ENCODE measurements around the gene SNAPC3.
A peak's percentile ranks its signal among the peaks of the same experiment; 100 is the strongest.
"Not testable (repeated sequence)": the region's sequence is repeated elsewhere in the genome, so short reads cannot be mapped to it uniquely, and the experiment has no call there.

Gene SNAPC3

GRCh38 chr9:15423231-15423985 lies 732 bp downstream of the SNAPC3 start:
- DNase-seq, result peak in 1 of 5 donors; percentile 30

DNA sequence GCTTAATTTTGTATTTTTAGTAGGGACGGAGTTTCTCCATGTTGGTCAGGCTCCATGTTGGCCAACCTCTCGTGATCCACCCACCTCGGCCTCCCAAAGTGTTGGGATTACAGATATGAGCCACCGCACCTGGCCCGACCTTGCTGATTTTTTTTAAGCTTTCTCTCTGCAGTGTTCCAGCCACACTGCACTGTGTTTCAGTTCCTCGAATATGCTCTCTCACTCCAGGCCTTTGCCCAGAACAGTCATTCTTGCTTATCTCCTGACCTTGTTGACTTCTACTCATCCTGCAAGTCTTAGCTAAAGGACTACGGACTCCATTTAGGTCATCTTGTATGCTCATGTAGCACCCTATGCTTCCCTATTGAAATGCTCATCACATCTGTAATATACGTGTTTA lies 3.3 kb downstream of the SNAPC3 start:
- DNase-seq, result no peak

- not testable (repeated sequence) for DNase-seq
Observed at GRCh38 chr9:15427702-15428101, 5.0 kb downstream of the SNAPC3 start.

- no peak for DNase-seq
Observed at GRCh38 chr9:15430920-15431844, 8.5 kb downstream of the SNAPC3 start.

DNA sequence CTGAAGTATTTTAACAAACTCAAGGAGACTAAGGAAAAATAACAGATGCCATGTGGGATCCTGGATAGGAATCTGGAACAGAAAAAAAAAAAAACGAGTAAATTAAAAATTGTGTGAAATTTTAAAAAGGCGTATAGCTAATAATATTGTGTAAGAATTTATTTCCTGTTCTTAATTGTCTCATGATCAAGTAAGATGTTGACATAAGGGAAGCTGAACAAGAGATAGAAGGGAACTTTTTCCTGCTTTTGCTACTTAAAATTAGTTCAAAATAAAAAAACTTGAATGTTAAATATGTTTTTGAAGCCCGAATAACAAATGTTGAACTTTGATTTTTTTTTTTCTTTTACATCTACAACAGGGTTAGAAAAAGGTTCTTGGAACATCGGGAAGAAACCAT lies 10.5 kb downstream of the SNAPC3 start:
- no peak for DNase-seq

DNA sequence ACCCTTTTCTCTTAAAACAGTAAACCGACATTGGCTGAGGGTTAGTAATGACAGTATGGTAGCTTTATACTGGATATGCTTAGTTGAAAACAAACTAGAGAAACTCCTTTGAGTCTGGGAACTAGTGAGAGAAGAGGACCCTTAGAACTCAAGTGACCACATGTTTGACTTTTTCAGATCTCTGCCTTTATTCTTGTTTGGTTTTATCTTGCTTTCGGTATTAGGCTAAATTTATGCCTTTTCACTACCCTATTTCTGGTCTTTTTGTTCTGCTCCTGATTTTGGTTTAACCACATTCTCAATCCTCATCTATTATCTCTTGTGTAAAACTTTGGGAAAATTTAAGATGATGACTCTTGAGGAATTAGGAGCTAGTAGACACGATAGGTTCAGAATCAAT lies 11.0 kb downstream of the SNAPC3 start:
- no peak for DNase-seq

DNA sequence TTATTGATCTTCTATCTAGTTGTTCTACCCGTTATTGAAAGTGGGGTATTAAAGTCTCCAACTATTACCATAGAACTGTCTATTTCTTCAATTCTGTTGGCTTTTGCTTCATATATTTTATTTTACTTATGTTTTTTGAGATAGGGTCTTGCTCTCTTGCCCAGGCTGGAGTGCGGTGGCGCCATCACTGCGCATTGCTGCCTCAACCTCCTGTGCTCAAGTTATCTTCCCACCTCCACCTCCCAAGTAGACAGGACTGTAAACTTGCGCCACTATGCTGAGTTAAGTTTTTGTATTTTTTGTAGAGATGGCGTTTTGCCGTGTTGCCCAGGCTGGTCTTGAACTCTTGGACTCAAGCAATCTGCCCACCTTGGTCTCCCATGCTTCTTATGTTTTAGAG lies 16.2 kb downstream of the SNAPC3 start:
- no peak for DNase-seq

- not testable (repeated sequence) for DNase-seq
Observed at GRCh38 chr9:15441841-15442240, 19.2 kb downstream of the SNAPC3 start.

- DNase-seq, result not testable (repeated sequence)
Observed at GRCh38 chr9:15442264-15442663, 19.6 kb downstream of the SNAPC3 start.

GRCh38 chr9:15444141-15444540 lies 21.5 kb downstream of the SNAPC3 start:
- no peak for DNase-seq

DNA sequence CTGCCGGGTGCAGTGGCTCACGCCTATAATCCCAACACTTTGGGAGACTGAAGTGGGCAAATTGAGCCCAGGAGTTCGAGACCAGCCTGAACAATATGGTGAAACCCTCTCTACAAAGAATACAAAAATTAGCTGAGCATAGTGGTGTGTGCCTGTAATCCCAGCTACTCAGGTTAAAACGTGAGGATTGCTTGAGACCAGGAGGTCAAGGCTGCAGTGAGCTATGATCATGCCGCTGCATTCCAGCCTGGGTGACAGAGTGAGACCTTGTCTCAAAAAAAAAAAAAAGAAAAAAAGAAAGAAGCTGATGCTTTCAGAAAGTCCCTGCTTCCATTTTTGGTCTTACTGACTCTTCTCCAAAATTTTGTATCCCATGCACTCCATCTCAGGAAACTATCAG lies 31.3 kb downstream of the SNAPC3 start:
- DNase-seq, result no peak

DNA sequence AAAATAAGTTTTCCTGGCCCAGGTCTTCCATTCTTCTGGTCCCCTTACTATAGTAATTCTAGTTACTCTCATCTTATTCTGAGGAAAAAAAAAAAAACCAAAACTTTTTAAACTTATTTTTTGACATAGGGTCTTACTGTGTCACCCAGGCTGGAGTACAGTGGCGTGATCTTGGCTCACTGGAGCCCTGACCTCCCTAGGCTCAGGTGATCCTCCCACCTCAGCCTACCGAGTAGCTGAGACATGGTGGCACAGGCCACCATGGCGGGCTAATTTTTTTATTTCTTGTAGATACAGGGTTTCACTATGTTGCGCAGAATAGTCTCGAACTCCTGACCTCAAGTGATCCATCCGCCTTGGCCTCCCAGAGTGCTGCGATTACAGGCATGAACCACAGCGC lies 38.4 kb downstream of the SNAPC3 start:
- no peak for DNase-seq

DNA sequence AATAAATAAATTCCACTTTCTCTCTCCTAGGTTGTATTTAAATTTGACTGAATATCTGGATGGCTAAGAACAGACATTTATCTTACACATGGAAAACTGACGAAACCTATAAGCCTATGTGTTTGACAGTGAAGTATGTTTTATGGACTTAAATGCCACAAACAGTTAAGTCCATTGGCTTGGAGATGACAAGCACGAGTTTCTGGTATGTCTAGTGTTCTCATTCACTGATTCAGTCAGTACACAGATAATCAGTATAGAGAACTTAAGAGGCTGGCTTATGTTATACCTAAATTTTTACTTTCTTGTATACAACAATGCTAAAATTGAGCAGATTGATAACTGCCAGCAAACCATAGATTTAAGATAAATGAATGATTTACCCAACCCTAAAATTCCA lies 38.9 kb downstream of the SNAPC3 start:
- no peak for DNase-seq

- no peak for DNase-seq
Observed at GRCh38 chr9:15468145-15468544, 45.5 kb downstream of the SNAPC3 start.

DNA sequence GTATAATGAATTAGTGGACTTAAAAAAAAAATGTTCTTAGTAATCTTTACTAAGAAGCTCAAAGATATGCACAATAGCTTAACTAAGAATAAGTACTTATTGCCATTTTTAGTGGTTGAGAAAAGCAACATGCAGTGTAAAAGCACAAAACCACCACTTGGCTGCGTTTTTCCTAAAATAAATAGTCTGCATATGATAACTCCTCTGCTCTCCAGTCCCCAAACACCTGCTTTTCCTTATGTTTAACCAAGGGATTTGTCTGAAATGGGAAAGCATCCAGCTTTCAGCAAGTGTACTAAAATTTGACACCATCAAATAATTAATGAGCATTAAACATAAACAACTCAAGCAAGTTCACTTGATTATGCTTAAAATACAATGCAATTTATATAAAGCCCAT lies 46.7 kb downstream of the SNAPC3 start:
- no peak for DNase-seq

DNA sequence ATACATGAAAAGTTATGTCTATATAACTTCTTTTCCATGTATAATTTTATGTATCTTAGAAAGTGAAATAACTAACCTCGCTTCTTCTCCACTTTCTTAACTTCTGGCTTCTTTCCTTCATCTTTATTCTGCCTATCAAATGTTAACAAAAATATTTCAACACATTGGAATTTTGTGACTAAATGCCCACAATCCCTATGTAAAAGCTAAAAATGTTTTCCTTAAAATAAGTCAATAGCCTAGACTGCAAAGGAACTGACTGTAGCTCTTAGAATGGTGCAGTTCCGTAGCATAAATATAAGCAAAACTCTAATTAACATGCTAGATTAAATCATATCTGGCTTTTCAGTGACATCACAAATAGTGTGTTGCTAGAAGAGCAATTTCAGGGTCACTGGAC lies 47.2 kb downstream of the SNAPC3 start:
- no peak for DNase-seq

- no peak for DNase-seq
Observed at GRCh38 chr9:15475923-15476536, 53.4 kb downstream of the SNAPC3 start.

- DNase-seq, result no peak
Observed at GRCh38 chr9:15480028-15480427, 57.4 kb downstream of the SNAPC3 start.

- DNase-seq, result no peak
Observed at GRCh38 chr9:15482146-15482545, 59.5 kb downstream of the SNAPC3 start.

GRCh38 chr9:15484802-15485201 lies 62.1 kb downstream of the SNAPC3 start:
- no peak for DNase-seq

DNA sequence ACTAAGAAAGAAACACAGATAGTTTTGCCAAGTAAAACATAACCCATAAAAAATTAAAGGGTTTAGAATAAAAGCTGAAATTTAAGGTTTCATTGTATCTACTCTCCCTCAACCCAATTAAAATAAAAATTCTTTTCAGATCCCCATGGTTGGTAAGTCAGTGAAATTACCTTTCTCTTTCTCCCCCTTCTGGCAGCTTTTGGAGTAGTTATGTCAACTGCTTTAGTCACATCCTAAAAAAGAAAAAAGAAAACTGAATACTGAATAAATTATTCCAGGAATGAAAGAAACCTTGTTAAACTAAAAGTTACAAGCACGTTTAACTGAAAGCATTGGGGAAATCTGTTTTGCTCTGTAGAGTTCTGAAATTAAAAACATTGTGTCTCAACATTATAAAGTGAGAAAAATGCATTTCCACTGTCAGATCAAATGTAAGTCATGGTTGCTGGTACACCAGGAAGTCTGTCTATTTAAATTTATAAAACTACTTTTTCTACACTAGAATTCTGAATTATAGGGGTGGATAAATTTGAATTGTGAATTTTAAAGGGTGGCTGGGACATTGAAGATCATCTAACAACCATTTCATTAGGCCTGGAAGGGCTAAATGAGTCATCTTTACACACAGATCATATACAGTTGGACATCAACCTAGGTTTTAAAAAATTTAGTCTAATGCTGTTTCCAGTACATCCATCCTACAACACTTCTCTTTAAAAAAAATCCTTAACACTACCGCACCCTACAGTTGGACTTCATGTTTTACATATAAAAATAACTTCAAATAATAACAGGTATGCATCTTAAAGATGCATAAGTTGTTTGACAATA lies 63.4 kb downstream of the SNAPC3 start:
- no peak for DNase-seq

DNA sequence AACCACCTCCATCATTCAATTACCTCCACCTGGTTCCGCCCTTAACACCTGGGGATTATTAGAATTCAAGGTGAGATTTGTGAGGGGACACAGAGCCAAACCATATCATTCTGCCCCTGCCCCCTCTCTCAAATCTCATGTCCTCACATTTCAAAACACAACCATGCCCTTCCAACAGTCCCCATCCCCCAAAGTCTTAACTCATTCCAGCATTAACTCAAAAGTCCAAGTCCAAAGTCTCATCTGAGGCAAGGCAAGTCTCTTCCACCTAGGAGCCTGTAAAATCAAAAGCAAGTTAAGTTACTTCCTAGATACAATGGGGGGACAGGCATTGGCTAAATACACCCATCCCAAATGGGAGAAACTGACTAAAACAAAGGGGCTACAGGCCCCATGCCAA lies 69.3 kb downstream of the SNAPC3 start:
- no peak for DNase-seq

All from T-helper 1 cell (primary cell).